GM18517 (cell line): ENCODE measurements around the gene MAP3K20.

Source experiments
- ATAC-seq: cut with Tn5 transposase; IDR thresholded peaks from one replicate; pipeline ENCODE4 v1.9.1; 2021; ENCODE audit warnings: mild to moderate bottlenecking, moderate library complexity; ENCODE audit not compliant: unreplicated experiment

The MAP3K20 gene

GRCh38 chr2:173050684-173051083 is 25.0 kb upstream of the MAP3K20 start:
- ATAC-seq: no peak

- no peak for ATAC-seq
These were observed 24.0 kb upstream of the MAP3K20 start for GRCh38 chr2:173051463-173052215.

GRCh38 chr2:173053043-173053699 is 22.5 kb upstream of the MAP3K20 start:
- no peak for ATAC-seq

- no peak for ATAC-seq
These were observed 21.2 kb upstream of the MAP3K20 start for GRCh38 chr2:173054466-173054865.

GRCh38 chr2:173056705-173057364 is 18.8 kb upstream of the MAP3K20 start:
- ATAC-seq: no peak

- no peak for ATAC-seq
These were observed 17.5 kb upstream of the MAP3K20 start for GRCh38 chr2:173058097-173058496.

GRCh38 chr2:173058673-173059072 is 17.0 kb upstream of the MAP3K20 start:
- no peak for ATAC-seq

GRCh38 chr2:173059292-173059691 is 16.4 kb upstream of the MAP3K20 start:
- ATAC-seq: no peak

GRCh38 chr2:173059971-173060461 is 15.6 kb upstream of the MAP3K20 start:
- no peak for ATAC-seq

GRCh38 chr2:173062801-173063200 is 12.8 kb upstream of the MAP3K20 start:
- no peak for ATAC-seq

- no peak for ATAC-seq
These were observed 11.4 kb upstream of the MAP3K20 start for GRCh38 chr2:173064151-173064805.

GRCh38 chr2:173066887-173067676 is 8.6 kb upstream of the MAP3K20 start:
- no peak for ATAC-seq

- peak; percentile 10 for ATAC-seq
These were observed 428 bp upstream of the MAP3K20 start for GRCh38 chr2:173075056-173075780.

GRCh38 chr2:173076581-173077345 is 1.1 kb downstream of the MAP3K20 start:
- ATAC-seq: peak; percentile 32

- no peak for ATAC-seq
These were observed 2.0 kb downstream of the MAP3K20 start for GRCh38 chr2:173077506-173078177.

- ATAC-seq: no peak
These were observed 3.5 kb downstream of the MAP3K20 start for GRCh38 chr2:173079141-173079540.

- ATAC-seq: no peak
These were observed 4.6 kb downstream of the MAP3K20 start for GRCh38 chr2:173079973-173080860.
